GM19193 (cell line): ENCODE results near the gene CLDND2.

ENCODE experiments used
- POLR2A ChIP-seq: IDR thresholded peaks from 4 replicates; pipeline ENCODE4 v1.6.1; 2011; ENCODE audit not compliant: insufficient read depth, insufficient read length; ENCODE audit errors: extremely low read depth

CLDND2 gene

GRCh38 chr19:51386882-51387520 is 18.2 kb upstream of the CLDND2 start:
- no peak for TF ChIP-seq POLR2A

GRCh38 chr19:51382004-51382403 is 13.2 kb upstream of the CLDND2 start:
- no peak for TF ChIP-seq POLR2A

- TF ChIP-seq POLR2A = no peak
Measured at GRCh38 chr19:51380379-51380778, 11.6 kb upstream of the CLDND2 start.

DNA sequence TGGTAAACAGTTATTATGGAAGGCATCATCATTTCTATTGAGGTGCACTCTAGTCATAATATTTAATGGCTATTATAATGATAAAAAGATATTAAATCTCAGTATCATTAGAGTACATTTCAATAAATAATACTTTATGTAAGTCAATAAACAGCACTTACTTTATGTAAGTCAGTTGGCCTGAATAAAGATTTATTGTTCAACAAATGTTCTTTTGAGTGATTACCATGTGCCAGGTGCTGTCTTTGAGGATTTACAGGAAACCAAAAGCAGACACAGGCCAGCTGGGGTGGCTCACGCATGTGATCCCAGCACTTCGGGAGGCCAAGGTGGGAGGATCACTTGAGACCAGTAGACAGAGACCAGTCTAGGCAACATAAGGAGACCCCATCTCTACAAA is 8.6 kb upstream of the CLDND2 start:
- no peak for TF ChIP-seq POLR2A

DNA sequence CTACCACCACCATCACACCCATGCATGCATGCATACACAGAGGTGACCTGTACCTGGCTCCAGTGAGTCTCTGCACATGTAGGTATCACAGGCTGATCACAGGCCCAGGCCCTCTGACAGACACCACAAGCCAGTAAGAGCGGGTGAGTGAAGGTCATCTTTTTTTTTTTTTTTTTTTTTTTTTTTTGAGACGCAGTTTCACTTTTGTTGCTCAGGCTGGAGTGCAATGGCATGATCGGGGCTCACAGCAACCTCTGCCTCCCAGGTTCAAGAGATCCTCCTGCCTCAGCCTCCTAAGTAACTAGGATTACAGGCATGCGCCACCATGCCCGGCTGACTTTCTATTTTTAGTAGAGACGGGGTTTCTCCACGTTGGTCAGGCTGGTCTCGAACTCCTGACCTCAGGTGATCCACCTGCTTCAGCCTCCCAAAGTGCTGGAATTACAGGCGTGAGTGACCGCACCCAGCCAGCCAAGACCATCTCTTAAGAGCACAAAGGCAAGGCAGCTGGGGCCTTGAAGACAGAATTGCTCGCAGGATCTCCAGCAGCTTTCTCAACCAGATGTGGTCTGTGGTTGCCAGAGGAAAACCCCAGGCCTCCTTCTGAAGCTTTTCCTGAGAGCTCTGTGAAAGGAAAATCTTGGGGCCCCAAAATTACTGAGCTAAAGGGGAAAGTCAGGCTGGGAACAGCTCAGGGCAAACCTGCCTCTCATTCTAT is 6.9 kb upstream of the CLDND2 start:
- no peak for TF ChIP-seq POLR2A

DNA sequence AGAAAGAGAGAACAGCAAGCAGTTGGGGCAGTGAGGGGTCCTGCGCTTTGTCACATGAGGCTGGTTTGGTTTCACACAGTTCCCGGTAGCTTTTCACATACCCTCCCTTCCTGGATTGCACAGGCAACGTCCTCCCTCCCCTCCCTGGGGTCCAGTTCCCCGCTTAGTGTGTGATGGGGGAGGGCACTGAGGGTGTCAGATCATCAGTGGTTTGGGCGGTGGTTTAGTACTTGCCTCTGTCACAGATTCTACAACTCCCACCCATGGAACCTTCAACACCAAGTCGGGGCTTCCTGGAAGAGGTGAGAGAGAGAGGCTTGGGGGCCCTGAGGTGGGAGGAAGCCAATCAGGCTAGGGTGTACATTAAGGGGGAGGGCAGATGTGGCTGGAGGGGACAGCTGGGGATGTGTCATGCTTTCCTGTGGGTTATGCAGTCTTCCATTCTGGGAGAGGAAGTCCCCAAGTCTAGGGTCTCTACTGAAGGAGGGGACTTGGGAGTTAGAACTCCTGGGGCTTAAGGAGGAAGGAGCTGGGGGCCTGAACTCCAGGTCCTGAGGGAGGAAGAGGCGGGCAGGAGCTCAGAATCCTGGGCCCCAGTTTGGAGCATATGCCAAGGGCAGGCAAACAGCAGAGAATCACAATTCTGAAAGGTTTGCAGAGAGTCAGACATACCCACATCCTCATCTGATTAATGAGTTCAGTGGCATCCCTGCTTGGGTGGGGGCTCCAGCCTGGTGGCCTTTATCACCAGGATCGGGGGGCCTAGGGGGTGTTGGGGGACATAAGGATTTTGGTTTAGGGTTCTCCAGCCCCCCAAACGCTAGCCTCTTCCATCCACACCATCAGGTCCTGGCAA is 4.1 kb upstream of the CLDND2 start, which contains the start of gene NKG7:
Gene NKG7 (minus strand): TSS at position 6 of the 856 bp plus-strand sequence. CDS start 119 bp downstream, outside the sequence.
- no peak for TF ChIP-seq POLR2A

GRCh38 chr19:51372021-51372648 is 3.3 kb upstream of the CLDND2 start:
- no peak for TF ChIP-seq POLR2A

DNA sequence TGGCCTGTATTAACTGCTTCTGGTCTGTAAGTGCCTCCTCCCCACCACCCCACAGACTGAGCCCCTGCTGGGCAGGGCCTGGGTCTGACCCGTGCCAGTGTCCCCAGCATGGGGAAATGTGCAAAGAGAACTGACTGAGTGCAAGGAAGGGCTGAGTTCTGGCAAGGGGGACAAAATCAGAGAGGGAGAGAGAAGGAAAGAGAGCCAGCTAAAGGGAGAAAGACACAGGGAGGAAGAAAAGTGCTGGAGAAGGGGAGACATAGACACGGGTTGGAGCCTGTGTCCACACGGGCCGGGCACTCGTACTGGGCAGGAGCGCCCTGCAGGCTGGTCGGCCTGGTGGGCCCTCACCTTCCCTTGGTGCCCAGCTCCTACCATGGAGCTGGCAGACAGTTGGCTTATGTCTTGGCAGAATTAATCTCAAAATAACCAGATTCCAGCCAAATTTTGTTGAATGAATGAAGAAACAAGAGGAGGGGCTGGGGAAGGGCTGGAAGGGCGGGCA is 2.4 kb upstream of the CLDND2 start:
- no peak for TF ChIP-seq POLR2A

- no peak for TF ChIP-seq POLR2A
Measured at GRCh38 chr19:51370230-51370629, 1.4 kb upstream of the CLDND2 start.

GRCh38 chr19:51367565-51368365 is 1.0 kb downstream of the CLDND2 start:
- peak; percentile 67 for TF ChIP-seq POLR2A

DNA sequence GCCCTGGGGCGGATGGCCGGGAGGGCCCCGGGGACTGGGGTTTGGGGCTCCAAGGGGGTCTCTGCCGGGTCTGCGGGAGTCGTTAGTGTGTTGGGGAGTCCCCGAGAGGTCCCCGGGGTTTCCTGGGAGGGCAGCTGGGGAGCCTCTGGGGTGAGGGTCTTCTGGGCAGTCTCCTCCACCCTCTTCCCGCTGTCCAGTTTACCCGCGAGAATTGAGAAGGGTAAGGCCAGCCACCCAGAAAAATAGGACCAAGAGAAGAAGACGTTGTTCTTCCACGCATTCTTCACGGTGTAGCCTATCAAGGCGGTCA is 1.6 kb downstream of the CLDND2 start:
- peak; percentile 14 for TF ChIP-seq POLR2A

DNA sequence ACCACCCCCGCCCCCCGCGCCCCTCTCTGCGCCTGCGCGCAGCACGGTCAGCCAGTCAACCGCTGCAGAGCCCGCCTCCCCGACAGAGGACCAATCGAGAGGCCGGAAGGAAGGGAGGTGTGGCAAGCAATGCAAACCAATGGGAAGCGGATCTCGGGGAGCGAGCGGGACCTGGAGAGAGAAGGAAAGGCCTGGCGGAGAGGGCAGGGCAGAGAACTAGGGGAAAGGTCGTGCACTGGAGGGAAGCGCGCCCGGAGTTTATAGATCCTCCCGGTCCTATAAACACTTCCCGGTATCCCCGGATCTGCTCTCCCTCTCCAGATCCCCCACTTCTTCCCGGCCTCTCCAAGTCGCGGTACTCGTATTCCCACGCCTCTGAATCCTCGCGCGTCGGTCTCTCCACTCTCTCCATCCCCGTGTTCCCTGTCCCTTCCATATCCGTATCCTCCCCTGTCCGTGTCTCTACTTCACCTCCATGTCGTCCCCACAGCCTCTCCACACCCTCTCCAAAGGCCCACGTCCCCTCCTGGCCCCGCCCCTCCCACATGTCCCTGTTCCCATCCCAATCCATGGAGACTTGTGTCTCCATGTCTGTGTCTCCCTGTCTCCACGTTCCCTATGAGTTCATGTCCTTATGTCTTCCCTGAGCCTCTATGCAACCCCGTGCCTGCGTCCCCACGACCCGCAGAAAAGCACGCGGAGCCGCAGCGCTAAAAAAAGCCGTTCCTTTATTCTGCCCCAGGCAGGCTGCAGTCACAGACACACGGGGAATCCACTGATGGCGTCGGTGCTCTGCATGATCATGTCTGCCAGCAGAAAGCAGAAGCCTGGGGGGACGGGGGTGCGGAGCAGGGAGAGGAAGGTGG is 2.2 kb downstream of the CLDND2 start:
- peak; percentile 65 for TF ChIP-seq POLR2A

DNA sequence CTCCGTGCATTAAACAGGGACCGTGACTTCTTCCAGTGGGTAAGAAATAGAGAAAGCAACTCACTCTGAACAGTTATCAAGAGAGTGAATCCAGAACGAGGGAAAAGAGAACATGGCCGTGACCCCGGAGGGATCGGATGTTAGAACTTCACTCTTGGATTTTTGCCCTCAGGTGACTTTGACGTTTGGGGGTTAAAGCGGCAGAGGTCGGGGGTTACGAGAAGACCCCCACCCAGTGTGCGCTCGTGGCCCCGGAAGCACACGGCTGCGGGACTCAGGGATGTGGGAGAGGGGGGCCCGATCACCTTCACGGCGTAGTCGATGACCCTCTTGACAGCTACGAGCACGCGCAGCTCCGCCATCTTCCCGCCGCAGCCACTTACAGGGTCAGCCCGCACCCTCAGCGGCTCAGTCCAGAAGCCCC is 2.8 kb downstream of the CLDND2 start, which contains the start of gene ETFB:
Gene ETFB (minus strand): TSS at position 424 of the 424 bp plus-strand sequence. CDS start 62 bp downstream, at position 362.
- TF ChIP-seq POLR2A = peak; percentile 71
